GM21576 (cell line): ENCODE data around the gene RNPS1.

Source experiments
- ATAC-seq: cut with Tn5 transposase; IDR thresholded peaks from one replicate; pipeline ENCODE4 v1.9.1; 2021; ENCODE audit warnings: mild to moderate bottlenecking, moderate library complexity; ENCODE audit not compliant: unreplicated experiment

The RNPS1 gene

GRCh38 chr16:2223221-2223941 is 44.5 kb downstream of the RNPS1 start, which contains the start of gene E4F1:
TSS of gene E4F1 (plus strand) at chr16:2223591. CDS start at chr16:2223614, 23 bp downstream.
- ATAC-seq: peak; percentile 91

GRCh38 chr16:2216330-2216729 is 51.6 kb downstream of the RNPS1 start:
- ATAC-seq: no peak

DNA sequence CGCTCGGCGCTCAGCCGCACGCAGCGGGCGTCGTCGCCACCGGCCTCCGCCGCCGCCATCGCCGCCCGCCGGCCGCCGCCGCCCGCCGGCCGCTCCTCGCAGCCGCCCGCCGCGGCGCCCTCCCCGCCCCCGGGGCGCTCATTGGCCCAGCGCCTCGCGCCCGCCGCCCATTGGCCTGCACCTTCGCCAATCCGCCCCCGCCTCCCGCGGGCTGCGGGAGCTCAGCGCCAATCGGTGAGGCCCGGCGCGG is 53.3 kb downstream of the RNPS1 start, which contains the start of gene PGP:
Gene PGP, minus strand, starts transcription at position 122 of the 250 bp plus-strand sequence. Its CDS starts 63 bp downstream, at position 59.
- peak; percentile 85 for ATAC-seq

GRCh38 chr16:2213817-2214718 is 53.9 kb downstream of the RNPS1 start:
- ATAC-seq: peak; percentile 2

- no peak for ATAC-seq
Measured at GRCh38 chr16:2212362-2213324, 55.3 kb downstream of the RNPS1 start.

GRCh38 chr16:2211923-2212347 is 56.0 kb downstream of the RNPS1 start:
- ATAC-seq: no peak

- ATAC-seq: no peak
Measured at GRCh38 chr16:2210386-2211365, 57.2 kb downstream of the RNPS1 start, which contains the start of gene BRICD5. TSS of gene BRICD5 (minus strand) at chr16:2210863. CDS start at chr16:2210833, 30 bp downstream.

- no peak for ATAC-seq
Measured at GRCh38 chr16:2210009-2210332, 58.0 kb downstream of the RNPS1 start.

- ATAC-seq: no peak
Measured at GRCh38 chr16:2209258-2210008, 58.5 kb downstream of the RNPS1 start.

GRCh38 chr16:2208772-2209171 is 59.2 kb downstream of the RNPS1 start:
- no peak for ATAC-seq

GRCh38 chr16:2208308-2208707 is 59.6 kb downstream of the RNPS1 start:
- no peak for ATAC-seq

DNA sequence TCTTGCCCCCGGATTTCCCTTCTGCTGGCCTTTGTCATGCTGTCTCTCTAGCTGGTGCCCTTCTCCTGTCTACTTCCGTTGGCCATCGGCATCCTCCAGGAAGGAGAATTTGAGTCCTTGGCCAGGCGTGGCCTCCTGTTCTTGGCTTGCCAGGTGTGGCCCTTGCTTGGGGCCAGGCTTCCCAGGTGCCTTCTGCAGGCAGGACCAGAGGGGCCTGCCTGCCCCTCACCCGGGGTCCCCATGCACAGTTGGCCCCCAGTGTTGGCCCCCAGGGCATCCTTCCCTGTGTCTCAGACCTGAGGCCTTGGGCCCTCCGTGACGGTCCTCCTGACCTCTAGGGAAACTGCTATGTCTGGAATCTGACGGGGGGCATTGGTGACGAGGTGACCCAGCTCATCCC is 60.1 kb downstream of the RNPS1 start:
- ATAC-seq: no peak

GRCh38 chr16:2206780-2207433 is 61.0 kb downstream of the RNPS1 start:
- no peak for ATAC-seq

DNA sequence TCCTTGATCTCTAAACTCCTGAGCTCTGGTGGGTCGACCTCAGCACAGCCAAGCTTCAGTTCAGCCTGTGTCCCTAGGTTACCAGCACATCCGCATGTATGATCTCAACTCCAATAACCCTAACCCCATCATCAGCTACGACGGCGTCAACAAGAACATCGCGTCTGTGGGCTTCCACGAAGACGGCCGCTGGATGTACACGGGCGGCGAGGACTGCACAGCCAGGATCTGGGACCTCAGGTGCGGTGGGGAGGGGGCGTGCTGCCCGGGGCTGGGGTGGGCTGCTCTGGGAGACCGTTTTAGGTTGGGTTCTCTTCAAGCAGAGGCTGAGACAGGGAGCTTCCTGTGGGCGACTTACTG is 61.5 kb downstream of the RNPS1 start:
- ATAC-seq: no peak

DNA sequence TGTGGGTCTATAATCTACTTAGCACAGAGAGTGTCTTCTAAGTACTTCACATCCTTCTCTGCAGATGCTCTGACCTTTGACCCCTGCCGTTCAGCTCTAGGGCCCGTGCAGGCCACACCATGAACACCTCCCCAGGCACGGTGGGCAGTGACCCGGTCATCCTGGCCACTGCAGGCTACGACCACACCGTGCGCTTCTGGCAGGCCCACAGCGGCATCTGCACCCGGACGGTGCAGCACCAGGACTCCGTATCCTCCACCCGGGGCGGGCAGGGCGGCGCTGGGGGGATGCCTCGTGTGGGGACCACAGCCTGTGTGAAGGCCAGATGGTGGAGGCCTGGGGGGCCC is 62.0 kb downstream of the RNPS1 start:
- peak; percentile 3 for ATAC-seq

DNA sequence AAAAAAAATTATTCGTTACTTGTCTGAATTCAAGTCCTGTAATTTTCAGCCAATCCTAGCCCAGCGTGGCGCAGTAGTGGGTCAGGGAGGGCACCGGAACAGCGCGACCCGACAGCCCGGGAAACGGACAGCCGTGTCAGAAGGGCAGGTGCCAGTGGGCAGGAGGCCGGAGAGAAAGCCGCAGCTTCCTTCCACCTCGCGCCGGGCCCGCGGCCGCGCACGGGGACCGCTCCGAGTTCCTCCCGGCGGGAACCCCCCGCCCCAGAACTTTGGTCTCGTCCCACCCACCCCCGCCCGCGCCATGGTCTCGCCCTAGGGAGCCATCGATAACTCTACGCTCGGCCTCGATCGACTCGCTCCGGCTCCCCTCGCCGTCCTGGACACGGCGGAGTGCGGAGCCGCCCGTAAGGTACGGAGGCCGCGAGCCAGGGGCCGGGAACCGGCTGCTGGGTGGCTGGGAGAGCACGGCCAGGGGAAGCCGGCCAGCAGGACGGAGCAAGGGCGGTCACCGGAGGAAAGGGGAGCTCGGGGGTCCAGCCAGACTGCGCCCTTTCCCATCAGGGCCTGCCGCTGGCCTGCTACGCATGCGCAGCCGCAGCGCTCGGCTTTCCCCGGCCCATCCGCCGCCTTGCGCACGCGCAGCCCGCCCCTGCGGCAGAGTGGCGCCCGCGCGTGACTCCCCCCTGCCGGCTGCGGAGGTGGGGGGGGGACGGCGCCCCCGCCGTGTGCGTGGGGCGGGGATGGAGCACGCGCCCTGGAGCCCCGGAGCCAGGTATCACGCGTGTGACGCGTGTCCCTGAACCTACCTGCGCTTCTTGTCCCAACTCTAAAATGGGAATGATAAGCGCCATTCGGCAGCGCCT is 62.6 kb downstream of the RNPS1 start, which contains the start of gene MLST8:
Gene MLST8, plus strand, starts transcription at position 351 of the 863 bp plus-strand sequence. CDS start 632 bp downstream, outside the sequence.
- ATAC-seq: peak; percentile 65

GRCh38 chr16:2204416-2205103 is 63.4 kb downstream of the RNPS1 start:
- no peak for ATAC-seq
